ENCODE results near the gene SHB. TPM values are rescaled to one million over a fixed set of nuclear protein-coding genes. Genes with fewer than 3 reads are reported as not detected.
"Not testable (repeated sequence)": the region's sequence is repeated elsewhere in the genome, so short reads cannot be mapped to it uniquely, and the experiment has no call there.

The SHB gene
- total RNA-seq, 6 experiments from 2014 or later: 12.0 to 43.1 (median 21.9) TPM

DNA sequence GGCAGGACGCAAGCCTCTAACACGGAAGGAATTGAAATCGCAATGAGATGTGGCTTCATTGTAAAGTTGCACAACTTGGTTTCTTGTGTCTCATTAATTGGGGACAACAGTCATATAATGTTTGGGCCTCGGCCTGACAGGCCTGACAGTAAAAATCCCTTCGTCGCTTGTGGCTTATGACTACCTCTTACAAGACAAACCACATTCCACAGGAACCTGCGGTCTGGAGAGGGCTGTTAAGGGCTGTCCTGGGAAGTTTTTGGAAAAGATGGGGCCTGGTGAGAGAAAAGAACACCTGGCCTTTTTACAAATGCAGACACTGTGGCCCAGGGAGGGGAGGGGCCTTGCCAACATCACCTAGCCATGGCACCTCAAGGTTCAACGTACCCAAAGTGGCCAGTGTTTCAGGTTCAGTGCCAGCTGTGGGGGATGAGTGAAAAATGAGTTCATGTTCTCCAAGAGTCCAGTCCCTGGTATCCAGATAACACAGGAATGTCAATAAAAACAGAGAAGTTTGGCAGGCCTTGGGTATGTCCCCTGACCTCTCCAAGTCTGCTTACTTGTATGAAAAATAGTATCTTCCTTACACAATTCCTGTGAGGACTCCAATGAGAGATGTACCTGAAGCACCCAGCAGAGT is 22.2 kb downstream of the SHB start:
- intact Hi-C loops (cut with DNase I): no loop called here
- H3K27me3 ChIP-seq: no peaks in the 10 kb centered on the region
- ATAC-seq: peak; percentile 65 to 83 (median 77)
- H3K36me3 ChIP-seq: no peaks in the 10 kb centered on the region
- peak overlapping the region; percentile 54 to 95 (median 80) for H3K27ac ChIP-seq
- H3K9me3 ChIP-seq: no peaks in the 10 kb centered on the region
- peak; percentile 69 to 95 (median 85) for DNase-seq
- H3K4me3 ChIP-seq: peak overlapping the region in 1 of 3 donors; percentile 24
- peaks cover 5 to 68% (median 27%) of the 10 kb centered on the region in 4 donors for H3K4me1 ChIP-seq
- peak; percentile 7 for TF ChIP-seq POLR2A (IDR thresholded peaks at IDR 0.05)
- TF ChIP-seq, protein P1, sequence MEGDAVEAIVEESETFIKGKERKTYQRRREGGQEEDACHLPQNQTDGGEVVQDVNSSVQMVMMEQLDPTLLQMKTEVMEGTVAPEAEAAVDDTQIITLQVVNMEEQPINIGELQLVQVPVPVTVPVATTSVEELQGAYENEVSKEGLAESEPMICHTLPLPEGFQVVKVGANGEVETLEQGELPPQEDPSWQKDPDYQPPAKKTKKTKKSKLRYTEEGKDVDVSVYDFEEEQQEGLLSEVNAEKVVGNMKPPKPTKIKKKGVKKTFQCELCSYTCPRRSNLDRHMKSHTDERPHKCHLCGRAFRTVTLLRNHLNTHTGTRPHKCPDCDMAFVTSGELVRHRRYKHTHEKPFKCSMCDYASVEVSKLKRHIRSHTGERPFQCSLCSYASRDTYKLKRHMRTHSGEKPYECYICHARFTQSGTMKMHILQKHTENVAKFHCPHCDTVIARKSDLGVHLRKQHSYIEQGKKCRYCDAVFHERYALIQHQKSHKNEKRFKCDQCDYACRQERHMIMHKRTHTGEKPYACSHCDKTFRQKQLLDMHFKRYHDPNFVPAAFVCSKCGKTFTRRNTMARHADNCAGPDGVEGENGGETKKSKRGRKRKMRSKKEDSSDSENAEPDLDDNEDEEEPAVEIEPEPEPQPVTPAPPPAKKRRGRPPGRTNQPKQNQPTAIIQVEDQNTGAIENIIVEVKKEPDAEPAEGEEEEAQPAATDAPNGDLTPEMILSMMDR (IDR thresholded peaks at IDR 0.05): no peak
- WGBS (ENCODE audit: insufficient coverage, low coverage, low lambda C conversion rate, missing lambda C conversion rate): 25% methylated on average over 7 of the region's 8 CpGs

DNA sequence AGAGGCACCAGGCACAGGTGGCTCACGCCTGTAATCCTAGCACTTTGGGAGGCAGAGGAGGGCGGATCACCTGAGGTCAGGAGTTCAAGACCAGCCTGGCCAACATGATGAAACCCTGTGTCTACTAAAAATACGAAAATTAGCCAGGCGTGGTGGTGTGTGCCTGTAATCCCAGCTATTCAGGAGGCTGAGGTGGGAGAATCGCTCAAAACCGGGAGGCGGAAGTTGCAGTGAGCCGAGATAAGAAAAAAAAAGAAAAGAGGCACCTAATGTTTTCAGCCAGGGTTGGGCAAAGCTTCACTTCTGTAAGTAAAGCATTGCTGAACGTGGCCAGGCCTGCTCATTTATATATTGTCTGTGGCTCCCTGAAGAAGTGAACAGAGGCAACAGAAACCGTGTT is 23.1 kb downstream of the SHB start:
- intact Hi-C loops (cut with DNase I); H3K4me3 ChIP-seq; ATAC-seq; DNase-seq; H3K27me3 ChIP-seq; H3K36me3 ChIP-seq; H3K9me3 ChIP-seq: not testable (repeated sequence)
- Histone ChIP-seq H3K27ac (peak overlapping the region; percentile 9 to 95 (median 28)), H3K4me1 (peaks cover 5 to 73% (median 27%) of the 10 kb centered on the region in 4 donors)
- 45% methylated on average over 10 of the region's 10 CpGs for WGBS (ENCODE audit: insufficient coverage, low coverage, low lambda C conversion rate, missing lambda C conversion rate)

DNA sequence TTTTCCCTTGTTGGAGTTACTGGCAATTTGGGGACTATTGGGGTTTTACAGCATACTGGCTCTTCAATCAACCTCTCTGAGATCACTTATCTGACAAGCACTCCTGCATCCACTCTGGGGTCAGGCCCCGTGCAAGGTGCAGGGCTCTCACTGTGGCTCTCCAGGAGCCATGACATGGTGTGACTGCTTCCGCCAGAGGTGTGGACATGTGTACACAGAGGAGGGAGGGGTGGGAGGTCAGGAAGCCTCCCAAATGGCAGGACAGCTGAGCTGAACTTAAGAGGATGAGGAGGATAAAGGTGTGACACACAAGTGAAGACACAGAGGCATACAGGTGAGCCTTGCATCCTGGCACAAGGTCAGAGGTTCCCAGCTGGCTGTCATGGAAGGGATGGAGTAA is 24.3 kb downstream of the SHB start:
- DNase-seq (no peak), ATAC-seq (no peak)
- H3K36me3 ChIP-seq: no peaks in the 10 kb centered on the region
- H3K4me1 ChIP-seq: peaks cover 5 to 76% (median 28%) of the 10 kb centered on the region in 4 donors
- TF ChIP-seq, protein P1 (IDR thresholded peaks at IDR 0.05): no peak
- TF ChIP-seq POLR2A (IDR thresholded peaks at IDR 0.05): no peak
- H3K4me3 ChIP-seq: no peak overlapping the region
- intact Hi-C loops (cut with DNase I): no loop called here
- H3K27ac ChIP-seq: peak overlapping the region in 1 of 3 donors; percentile 40
- H3K9me3 ChIP-seq: no peaks in the 10 kb centered on the region
- WGBS (ENCODE audit: insufficient coverage, low coverage, low lambda C conversion rate, missing lambda C conversion rate): 60% methylated on average over 1 of the region's 2 CpGs
- H3K27me3 ChIP-seq: no peaks in the 10 kb centered on the region

GRCh38 chr9:38043931-38044623 is 24.9 kb downstream of the SHB start:
- Histone ChIP-seq H3K27ac (peak overlapping the region in 1 of 3 donors; percentile 40), H3K4me1 (peaks cover 5 to 76% (median 29%) of the 10 kb centered on the region in 4 donors), H3K4me3 (no peak overlapping the region), H3K27me3 (no peaks in the 10 kb centered on the region), H3K36me3 (no peaks in the 10 kb centered on the region), H3K9me3 (no peaks in the 10 kb centered on the region)
- intact Hi-C loops (cut with DNase I): no loop called here
- DNase-seq: no peak
- WGBS (ENCODE audit: insufficient coverage, low coverage, low lambda C conversion rate, missing lambda C conversion rate): 38% methylated on average over 2 of the region's 9 CpGs
- TF ChIP-seq POLR2A (IDR thresholded peaks at IDR 0.05): no peak
- TF ChIP-seq, protein P1 (IDR thresholded peaks at IDR 0.05): no peak
- no peak for ATAC-seq
